B cell (primary cell): ENCODE results near the gene ENKUR. TPM values are rescaled to one million over a fixed set of nuclear protein-coding genes. Genes with fewer than 3 reads are reported as not detected.

Experiments
- ATAC-seq: fragments of 200-7000 bp; cut with Tn5 transposase; one replicate; pipeline ENCODE4 v1.10.0; 2021; ENCODE audit warnings: low read depth, mild to moderate bottlenecking, moderate number of reproducible peaks, moderate library complexity
- CTCF ChIA-PET: fragments of 350-600 bp; sonication (Branson Sonifier 250); formaldehyde crosslinking; loops from one replicate; lab custom pipeline; 2021; ENCODE audit warnings: antibody characterized with exemption, inconsistent platforms; lab: Charles Lee
- POLR2A ChIA-PET: fragments of 350-600 bp; sonication (Branson Sonifier 250); formaldehyde crosslinking; loops from one replicate; lab custom pipeline; 2021; ENCODE audit warnings: antibody characterized with exemption; lab: Charles Lee
- DNase-seq: peaks from one replicate; pipeline ENCODE4 v3.0.0; 2013
- H2AFZ ChIP-seq: 2 replicates; pipeline ENCODE4 v1.6.1; 2012; ENCODE audit warnings: mild to moderate bottlenecking, low read depth, low read length; ENCODE audit not compliant: insufficient read depth, poor library complexity, severe bottlenecking
- H3K27ac ChIP-seq, 2 donors: 1 replicate in 1 of 2; 2 replicates in 1 of 2; pipeline ENCODE4 v1.5.1; 2012 to 2013; ENCODE audit warnings: low read length in 2 of 2, mild to moderate bottlenecking in 2 of 2, moderate library complexity in 1 of 2
- H3K27me3 ChIP-seq, 4 experiments: fragments of 200-600 bp in 1 of 4; sonication (generic) in 1 of 4; replicated peaks in 1 of 4; 1 replicate in 2 of 4; 2 replicates in 2 of 4; pipeline versions ENCODE4 v1.6.1 to v1.7.0; 2013 to 2016; ENCODE audit warnings: low read length in 3 of 4, mild to moderate bottlenecking in 2 of 4, mixed read lengths in 1 of 4, moderate library complexity in 1 of 4; ENCODE audit not compliant: insufficient read depth in 4 of 4, control insufficient read depth in 3 of 4; ENCODE audit errors: control extremely low read depth in 1 of 4
- H3K36me3 ChIP-seq, 2 experiments: replicated peaks in 1 of 2; 1 replicate in 1 of 2; 2 replicates in 1 of 2; pipeline versions ENCODE4 v1.6.1 to v1.7.1; 2013; ENCODE audit warnings: low read length in 1 of 2; ENCODE audit not compliant: insufficient read depth in 2 of 2, control insufficient read depth in 1 of 2; ENCODE audit errors: control extremely low read depth in 1 of 2, extremely low read depth in 1 of 2
- H3K4me1 ChIP-seq, 2 donors: fragments of 200-600 bp in 1 of 2; sonication (generic) in 1 of 2; 1 replicate in 1 of 2; 2 replicates in 1 of 2; pipeline versions ENCODE4 v1.5.1 to v1.6.1; 2013 to 2017; ENCODE audit warnings: low read length in 2 of 2; ENCODE audit not compliant: control insufficient read depth in 2 of 2, insufficient read depth in 2 of 2
- H3K4me2 ChIP-seq: replicated peaks from 2 replicates; pipeline ENCODE3; 2012; ENCODE audit warnings: mild to moderate bottlenecking, low read depth, low read length; ENCODE audit not compliant: poor library complexity, severe bottlenecking
- H3K4me3 ChIP-seq, 5 experiments: fragments of 200-600 bp in 1 of 5; sonication (generic) in 1 of 5; 1 replicate in 3 of 5; 2 replicates in 2 of 5; pipeline versions ENCODE4 v1.5.1 to v1.7.0; 2011 to 2016; ENCODE audit warnings: low read length in 4 of 5, mild to moderate bottlenecking in 4 of 5, low read depth in 2 of 5, control low read depth in 1 of 5, moderate library complexity in 1 of 5; ENCODE audit not compliant: insufficient read depth in 1 of 5; ENCODE audit errors: control extremely low read depth in 1 of 5, extremely low read depth in 1 of 5
- H3K79me2 ChIP-seq: fragments of 200-600 bp; sonication (generic); one replicate; pipeline ENCODE4 v1.6.0; 2016; ENCODE audit warnings: low read length; ENCODE audit not compliant: control insufficient read depth, insufficient read depth
- H3K9ac ChIP-seq: fragments of 200-600 bp; sonication (generic); 2 replicates; pipeline ENCODE4 v1.6.1; 2017; ENCODE audit warnings: mild to moderate bottlenecking, low read length, moderate library complexity
- H3K9me3 ChIP-seq, 3 donors: one replicate each; pipeline versions ENCODE4 v1.6.1 to v1.7.1; 2013; ENCODE audit warnings: low read length in 2 of 3; ENCODE audit not compliant: control insufficient read depth in 2 of 3, insufficient read depth in 1 of 3; ENCODE audit errors: control extremely low read depth in 1 of 3
- H4K20me1 ChIP-seq: 2 replicates; pipeline ENCODE4 v1.6.0; 2012; ENCODE audit warnings: mild to moderate bottlenecking, low read length; ENCODE audit not compliant: insufficient read depth, control insufficient read depth, poor library complexity, severe bottlenecking
- H3K27ac Mint-ChIP-seq: one replicate; pipeline ENCODE4 v1.8.0; 2021; ENCODE audit warnings: mixed read lengths
- H3K27me3 Mint-ChIP-seq: one replicate; pipeline ENCODE4 v1.8.0; 2021; ENCODE audit warnings: mixed read lengths
- H3K4me1 Mint-ChIP-seq: one replicate; pipeline ENCODE4 v1.8.0; 2021; ENCODE audit warnings: mixed read lengths
- H3K4me3 Mint-ChIP-seq: one replicate; pipeline ENCODE4 v1.8.0; 2021; ENCODE audit warnings: mixed read lengths
- H3K9me3 Mint-ChIP-seq: one replicate; pipeline ENCODE4 v1.8.0; 2022; ENCODE audit warnings: mixed read lengths; ENCODE audit not compliant: insufficient read depth
- EZH2 ChIP-seq: IDR thresholded peaks from 2 replicates; pipeline ENCODE4 v1.6.1; 2012; ENCODE audit warnings: borderline replicate concordance, low read depth, mild to moderate bottlenecking, moderate library complexity, low read length; ENCODE audit not compliant: insufficient read depth, poor library complexity, severe bottlenecking
- WGBS: methylation state at CpG from one replicate; pipeline ENCODE4 v1.1.5; 2013; ENCODE audit warnings: missing lambda C conversion rate; ENCODE audit not compliant: insufficient coverage; 5-methylcytosine and 5-hydroxymethylcytosine counted together
- intact Hi-C: fragments of 100-400 bp; cut with micrococcal nuclease; formaldehyde crosslinking; loops from one replicate; pipeline ENCODE4 v1.10.0; 2022
- polyA plus RNA-seq: library from polyadenylated mRNA; depleted of rRNA; stranded (reverse); fragments of >200 nt; gene quantifications from 2 replicates; pipeline ENCODE4 v1.2.3, GENCODE V29; 2012
- total RNA-seq, 2 donors: library from RNA; stranded (reverse); fragments of 120-200 nt in 1 of 2; gene quantifications; 1 replicate in 1 of 2; 2 replicates in 1 of 2; pipeline versions ENCODE4 v1.2.3 to v1.2.4, GENCODE V29; 2013 to 2022
- TF ChIP-seq, protein P1 (sequence below): fragments of 200-600 bp; IDR thresholded peaks from one replicate; pipeline ENCODE4 v1.8.0; 2022; ENCODE audit warnings: antibody characterized with exemption, mild to moderate bottlenecking

Gene ENKUR
- total and polyA plus RNA-seq, 2 donors (not counting 1 experiment from before 2014, with no cell fraction given), result not detected

GRCh38 chr10:25050402-25050801 lies 34.4 kb upstream of the ENKUR start:
- ChIA-PET CTCF (no interaction called here), POLR2A (no interaction called here)
- H3K4me3 ChIP-seq, result no peak overlapping the region
- no peak for ATAC-seq
- no peaks in the 10 kb centered on the region for H3K9me3 Mint-ChIP-seq
- no peaks in the 10 kb centered on the region for H4K20me1 ChIP-seq
- no peak for TF ChIP-seq EZH2
- TF ChIP-seq, protein P1, sequence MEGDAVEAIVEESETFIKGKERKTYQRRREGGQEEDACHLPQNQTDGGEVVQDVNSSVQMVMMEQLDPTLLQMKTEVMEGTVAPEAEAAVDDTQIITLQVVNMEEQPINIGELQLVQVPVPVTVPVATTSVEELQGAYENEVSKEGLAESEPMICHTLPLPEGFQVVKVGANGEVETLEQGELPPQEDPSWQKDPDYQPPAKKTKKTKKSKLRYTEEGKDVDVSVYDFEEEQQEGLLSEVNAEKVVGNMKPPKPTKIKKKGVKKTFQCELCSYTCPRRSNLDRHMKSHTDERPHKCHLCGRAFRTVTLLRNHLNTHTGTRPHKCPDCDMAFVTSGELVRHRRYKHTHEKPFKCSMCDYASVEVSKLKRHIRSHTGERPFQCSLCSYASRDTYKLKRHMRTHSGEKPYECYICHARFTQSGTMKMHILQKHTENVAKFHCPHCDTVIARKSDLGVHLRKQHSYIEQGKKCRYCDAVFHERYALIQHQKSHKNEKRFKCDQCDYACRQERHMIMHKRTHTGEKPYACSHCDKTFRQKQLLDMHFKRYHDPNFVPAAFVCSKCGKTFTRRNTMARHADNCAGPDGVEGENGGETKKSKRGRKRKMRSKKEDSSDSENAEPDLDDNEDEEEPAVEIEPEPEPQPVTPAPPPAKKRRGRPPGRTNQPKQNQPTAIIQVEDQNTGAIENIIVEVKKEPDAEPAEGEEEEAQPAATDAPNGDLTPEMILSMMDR, result no peak
- no peak overlapping the region for H3K9ac ChIP-seq
- no peaks in the 10 kb centered on the region for H3K36me3 ChIP-seq
- no peak for DNase-seq
- H2AFZ ChIP-seq, result no peak overlapping the region
- H3K27ac Mint-ChIP-seq, result no peak overlapping the region
- H3K79me2 ChIP-seq, result no peaks in the 10 kb centered on the region
- peaks cover 0 to 4% (median 1%) of the 10 kb centered on the region in 4 experiments for H3K27me3 ChIP-seq
- no peak overlapping the region for H3K4me2 ChIP-seq
- no peaks in the 10 kb centered on the region for H3K4me1 ChIP-seq
- H3K27me3 Mint-ChIP-seq, result peaks cover 37% of the 10 kb centered on the region
- no peaks in the 10 kb centered on the region for H3K4me1 Mint-ChIP-seq
- intact Hi-C loops, result no loop called here
- 93% methylated on average over 5 of the region's 9 CpGs for WGBS
- H3K4me3 Mint-ChIP-seq, result no peak overlapping the region
- no peaks in the 10 kb centered on the region for H3K9me3 ChIP-seq
- no peak overlapping the region for H3K27ac ChIP-seq

DNA sequence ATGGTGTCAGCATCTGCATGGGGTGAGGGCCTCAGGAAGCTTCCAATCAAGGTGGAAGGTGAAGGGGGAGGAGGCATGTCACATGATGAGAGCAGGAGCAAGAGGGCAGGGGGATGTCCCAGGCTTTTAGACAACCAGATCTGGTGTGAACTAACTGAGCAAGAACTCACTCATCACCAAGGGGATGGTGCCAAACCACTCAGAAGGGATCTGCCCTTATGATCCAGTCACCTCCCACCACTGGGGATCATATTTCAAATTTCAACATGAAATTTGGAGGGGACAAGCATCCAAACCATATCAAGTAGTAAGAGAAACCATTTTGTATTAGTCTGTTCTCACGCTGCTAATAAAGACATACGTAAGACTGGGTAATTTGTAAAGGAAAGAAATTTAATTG lies 34.0 kb upstream of the ENKUR start:
- Histone ChIP-seq H3K27me3 (peaks cover 0 to 4% (median 1%) of the 10 kb centered on the region in 4 experiments), H3K9ac (no peak overlapping the region), H3K36me3 (no peaks in the 10 kb centered on the region), H3K4me1 (no peaks in the 10 kb centered on the region), H3K4me3 (no peak overlapping the region), H3K9me3 (no peaks in the 10 kb centered on the region), H2AFZ (no peak overlapping the region), H3K79me2 (no peaks in the 10 kb centered on the region), H3K27ac (no peak overlapping the region), H4K20me1 (no peaks in the 10 kb centered on the region), H3K4me2 (no peak overlapping the region)
- POLR2A ChIA-PET, result no interaction called here
- intact Hi-C loops, result no loop called here
- no peak for TF ChIP-seq EZH2
- TF ChIP-seq, protein P1, result no peak
- DNase-seq, result no peak
- no peaks in the 10 kb centered on the region for H3K4me1 Mint-ChIP-seq
- H3K27me3 Mint-ChIP-seq, result peaks cover 37% of the 10 kb centered on the region
- no peak overlapping the region for H3K27ac Mint-ChIP-seq
- 90% methylated on average over 2 of the region's 2 CpGs for WGBS
- no peaks in the 10 kb centered on the region for H3K9me3 Mint-ChIP-seq
- ATAC-seq, result no peak
- CTCF ChIA-PET, result no interaction called here
- no peak overlapping the region for H3K4me3 Mint-ChIP-seq
